ENCODE results near the gene MFAP3L.
"Not testable (repeated sequence)": the region's sequence is repeated elsewhere in the genome, so short reads cannot be mapped to it uniquely, and the experiment has no call there.

The MFAP3L gene

DNA sequence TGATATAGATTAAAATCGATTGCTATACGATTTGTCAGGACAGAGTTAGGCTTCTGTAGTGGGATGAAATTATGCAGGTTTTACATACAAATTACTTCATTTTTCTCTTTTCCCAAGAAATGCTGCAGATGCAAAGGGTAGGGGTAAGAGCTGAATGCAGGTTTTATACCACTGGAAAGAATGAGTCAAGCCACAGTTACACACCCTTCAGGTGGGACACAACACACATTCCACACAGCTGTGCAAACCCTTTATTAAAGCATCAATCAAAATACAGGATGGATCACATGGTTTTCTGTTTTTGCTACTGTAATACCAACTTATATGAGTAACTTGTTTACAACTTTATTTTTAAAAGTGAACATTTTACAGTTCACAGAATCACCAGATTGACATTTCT, 39.8 kb downstream of the MFAP3L start:
- DNase-seq = no peak

DNA sequence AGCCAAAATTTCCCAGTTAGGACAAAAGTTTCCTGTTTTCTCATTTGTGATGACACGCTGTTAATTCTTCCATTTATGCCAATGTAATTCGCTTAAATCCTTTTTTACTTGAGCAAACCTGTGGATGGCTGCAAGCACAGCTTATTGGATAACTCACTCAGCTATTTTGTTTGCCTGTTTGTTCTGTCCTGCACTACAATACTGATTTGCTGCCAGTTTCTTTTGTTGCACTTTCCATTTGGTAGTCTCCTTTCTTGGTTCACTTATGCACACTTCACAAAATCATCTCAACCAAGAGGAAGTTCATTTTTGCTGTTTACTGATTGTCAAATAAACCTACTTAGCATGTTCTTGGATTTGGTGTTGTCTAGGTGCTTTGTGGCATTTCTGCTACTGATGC, 40.3 kb downstream of the MFAP3L start:
- DNase-seq = no peak

DNA sequence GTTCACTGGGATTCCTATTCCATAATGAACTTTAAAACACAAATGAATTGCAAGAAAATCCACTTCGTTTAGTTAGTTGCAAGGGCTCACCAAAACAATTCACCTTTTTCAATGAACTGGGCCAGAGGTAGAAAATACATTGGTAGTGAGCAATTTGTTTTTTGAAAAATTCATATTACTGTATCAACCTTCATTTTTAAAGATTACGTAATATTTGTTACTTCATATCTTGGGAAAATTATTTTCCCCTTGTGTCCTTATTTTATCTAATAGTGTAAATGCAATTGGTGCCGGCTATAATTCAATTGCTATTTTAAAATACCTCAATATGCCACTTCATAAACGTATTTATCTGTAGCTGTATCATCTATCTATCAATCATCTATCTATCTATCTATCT, 41.5 kb downstream of the MFAP3L start:
- DNase-seq = no peak

DNA sequence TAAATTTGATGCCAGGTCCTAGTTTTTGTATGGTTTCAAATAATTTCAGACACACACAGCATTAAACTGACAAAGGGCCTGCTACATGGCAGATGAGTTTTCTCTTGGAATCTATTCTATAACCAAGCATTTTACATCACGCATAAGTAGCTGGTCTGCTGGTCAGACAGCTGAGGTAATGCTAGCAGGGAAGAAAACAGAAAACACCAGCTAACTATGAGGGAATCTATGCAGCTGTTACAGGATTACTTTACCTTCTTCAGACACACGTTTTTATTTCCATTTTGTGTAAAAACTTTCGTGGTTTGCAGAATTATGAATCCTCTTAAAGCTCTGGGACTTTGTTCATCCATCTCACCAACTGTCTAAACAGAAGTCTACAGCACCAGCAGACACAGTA, 42.0 kb downstream of the MFAP3L start:
- no peak for DNase-seq

DNA sequence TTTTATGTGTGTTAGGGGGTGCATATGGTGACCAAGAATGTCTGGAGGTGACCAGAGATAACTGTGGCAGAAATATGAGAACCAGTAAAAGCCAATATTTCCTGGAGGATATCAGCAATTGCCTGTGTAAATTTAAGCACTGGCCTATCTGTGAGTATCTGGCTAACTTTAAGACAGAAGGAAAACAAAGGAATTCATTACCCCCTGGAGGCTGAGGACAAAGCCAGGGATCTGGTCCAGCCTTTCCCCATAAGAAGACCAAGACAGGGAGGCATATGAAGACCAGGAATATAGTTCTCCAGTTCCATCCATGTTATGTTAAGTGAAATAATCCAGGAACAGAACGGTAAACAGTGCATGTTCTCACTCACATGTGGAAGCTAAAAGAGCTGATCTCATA, 49.2 kb downstream of the MFAP3L start:
- DNase-seq = no peak

DNA sequence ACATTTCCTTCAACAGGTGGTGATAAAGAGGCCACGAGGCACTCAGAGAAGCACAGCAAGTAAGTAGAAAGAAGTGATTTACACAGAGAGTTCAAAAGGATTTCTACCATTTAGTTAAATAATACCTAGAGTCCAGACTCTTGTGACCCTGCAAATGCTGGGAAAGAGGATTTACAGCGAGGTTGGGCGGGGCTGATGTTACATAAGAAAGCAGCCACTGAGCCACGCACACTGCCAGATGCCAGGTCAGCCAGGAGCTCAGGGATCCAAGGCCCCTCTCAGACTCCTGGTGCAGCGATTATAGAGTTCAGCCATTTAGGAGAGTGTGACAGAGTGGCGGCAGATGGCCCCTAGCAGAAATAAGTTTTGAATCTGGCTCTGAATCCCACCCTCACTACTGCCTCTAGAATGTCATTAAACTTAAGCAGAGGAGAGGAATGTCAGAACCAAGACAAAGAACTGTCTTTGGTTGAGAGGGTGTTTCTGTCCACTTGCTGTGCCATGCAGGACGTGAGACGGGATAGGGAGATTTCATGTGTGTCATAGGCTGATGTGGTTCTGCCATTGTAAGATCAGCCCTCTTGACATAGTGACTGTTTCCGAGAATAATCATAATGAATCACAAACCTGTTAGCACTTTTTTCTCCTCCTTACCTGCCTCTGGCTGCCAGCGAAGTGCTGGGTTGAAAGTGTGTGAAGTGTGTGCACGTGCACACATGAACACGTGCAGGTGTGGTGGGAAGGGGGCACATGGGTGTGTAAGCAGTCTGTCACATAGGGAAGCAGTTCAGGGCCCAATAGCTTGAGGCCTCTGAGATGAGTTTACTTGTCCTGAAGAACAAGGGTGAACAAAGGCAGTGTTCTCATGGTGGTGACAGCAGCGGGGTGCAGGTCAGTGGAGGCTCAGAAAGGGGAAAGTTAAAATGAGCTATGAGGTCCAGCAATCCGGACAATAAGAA, 50.1 kb downstream of the MFAP3L start:
- DNase-seq = no peak

DNA sequence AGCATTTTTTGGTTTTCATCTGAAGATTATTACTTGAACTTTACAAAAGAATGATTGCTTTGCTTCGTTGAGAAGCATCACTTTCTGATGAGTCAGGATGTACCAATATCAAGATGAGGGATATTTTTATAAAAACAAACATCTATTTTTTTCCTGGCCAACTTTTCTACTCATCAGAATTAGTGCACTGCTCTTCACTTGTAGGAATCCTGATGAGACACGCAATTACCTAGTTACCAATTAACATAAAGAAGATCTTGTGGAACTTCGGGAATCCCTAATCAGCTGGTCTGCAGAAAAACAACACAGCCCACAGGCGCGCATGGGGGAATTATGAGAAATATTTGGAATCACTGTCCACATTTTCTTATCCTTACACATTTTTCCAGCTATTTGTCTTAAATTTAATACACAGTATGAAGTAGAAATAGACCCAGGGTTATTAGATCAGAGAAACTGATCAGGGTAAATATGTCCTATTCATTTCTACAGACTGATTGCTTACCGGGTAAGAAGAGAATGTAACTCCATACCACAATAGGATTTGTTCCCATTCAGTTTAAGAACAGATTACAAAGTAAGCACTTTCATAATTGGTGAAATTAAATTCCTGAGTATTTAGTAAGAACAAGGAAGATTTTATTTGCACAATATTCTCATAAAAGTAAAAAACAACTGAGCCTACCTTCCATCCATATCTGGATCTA, 50.9 kb downstream of the MFAP3L start:
- DNase-seq = no peak

DNA sequence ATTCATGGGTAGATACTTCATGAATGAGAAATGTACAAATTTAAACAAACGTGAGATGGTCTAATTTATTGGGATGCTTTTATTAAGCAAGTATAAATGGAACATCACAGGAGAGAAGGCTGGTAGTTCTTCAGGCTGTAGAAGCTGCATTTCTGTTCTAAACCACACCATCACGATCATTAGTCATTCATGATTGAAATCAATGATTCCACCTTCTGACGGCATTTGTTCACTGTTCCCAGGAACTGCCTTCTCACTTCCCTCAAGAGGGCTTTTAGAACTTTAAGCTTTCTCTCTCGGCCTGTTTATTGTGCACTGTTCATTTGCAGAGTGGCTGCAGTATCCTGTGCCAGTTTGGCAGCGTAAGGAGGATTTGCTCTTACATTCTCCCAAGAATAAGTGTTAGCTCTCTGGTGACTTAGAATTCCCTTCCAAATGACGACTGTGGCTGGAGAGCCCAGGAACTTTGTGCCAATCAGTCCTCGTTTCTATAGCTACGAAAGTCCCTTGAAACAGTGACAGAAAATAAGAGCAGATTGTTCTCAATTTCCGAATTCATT, 54.7 kb downstream of the MFAP3L start:
- DNase-seq = no peak

DNA sequence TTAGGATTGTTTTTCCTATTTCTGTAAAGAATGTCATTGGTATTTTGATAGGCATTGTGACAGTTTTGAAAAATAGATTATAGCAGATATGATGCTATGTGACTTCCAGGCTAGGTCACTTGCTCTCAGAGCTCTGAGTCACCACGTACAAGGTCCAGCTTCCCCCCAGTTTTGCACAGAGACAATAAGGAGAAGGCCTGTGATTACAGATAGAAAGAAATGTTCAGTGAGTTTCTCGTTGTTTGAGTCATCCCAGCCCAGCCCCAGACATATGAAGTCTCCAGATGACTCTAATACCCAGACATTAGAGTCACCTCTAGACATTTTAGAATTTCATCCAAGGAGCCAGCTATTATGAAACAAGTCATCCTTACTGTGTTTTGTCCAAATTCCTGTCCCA, 57.2 kb downstream of the MFAP3L start:
- DNase-seq = no peak

DNA sequence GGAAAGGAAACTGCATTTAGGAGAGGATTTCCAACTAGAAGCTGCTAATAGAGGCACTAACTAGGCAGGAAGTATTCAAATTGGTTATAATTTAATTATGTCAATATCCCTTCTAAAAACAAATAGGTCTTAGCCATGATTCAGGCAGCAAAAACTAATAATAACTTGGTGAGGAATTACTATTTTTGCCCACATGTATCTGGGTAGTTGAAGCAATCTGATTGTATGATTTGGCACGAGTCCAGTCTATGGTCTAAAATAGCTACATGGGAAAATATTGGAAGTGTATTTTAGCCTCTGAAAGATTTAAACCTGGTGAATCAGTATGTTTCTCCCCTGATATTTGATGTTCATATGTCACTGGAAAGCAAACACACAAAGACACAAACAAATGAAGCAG, 62.2 kb downstream of the MFAP3L start:
- DNase-seq = no peak

DNA sequence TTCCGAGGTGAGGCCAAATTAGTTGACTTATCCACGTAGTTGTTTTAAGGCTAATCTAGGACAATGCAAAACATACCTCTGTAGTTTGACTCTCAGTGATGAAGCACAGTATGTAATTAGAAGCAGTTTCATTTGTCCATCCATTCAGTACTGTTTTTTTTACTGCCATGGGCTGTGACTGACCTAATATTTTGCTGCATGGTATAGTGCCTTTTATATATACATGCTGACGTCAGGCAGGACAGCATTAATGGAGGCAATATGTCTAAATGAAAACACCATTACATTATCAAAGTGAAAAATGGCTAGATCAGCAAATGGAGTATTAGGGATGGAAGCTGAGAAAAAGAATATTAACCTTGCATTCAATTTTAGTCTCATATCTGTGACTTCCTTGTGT, 66.9 kb downstream of the MFAP3L start:
- DNase-seq = no peak

DNA sequence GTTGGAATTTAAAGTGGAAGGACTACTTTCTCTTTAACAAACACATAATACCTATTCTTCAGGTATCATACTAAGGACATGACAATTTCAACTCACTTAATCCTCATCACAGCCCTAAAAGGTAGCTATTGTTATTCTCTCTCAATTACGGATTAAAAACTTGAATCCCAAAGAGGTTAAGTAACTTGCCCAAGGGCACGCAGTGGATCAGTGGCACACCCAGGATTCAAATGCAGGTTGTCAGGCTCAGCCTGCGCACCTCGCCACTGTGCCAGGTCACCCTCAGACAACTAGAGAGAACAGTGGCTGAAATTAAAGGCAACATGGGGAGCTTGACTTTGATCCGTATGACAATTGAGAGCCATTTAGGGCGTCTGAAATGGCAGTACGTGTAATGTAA, 67.6 kb downstream of the MFAP3L start:
- no peak for DNase-seq

DNA sequence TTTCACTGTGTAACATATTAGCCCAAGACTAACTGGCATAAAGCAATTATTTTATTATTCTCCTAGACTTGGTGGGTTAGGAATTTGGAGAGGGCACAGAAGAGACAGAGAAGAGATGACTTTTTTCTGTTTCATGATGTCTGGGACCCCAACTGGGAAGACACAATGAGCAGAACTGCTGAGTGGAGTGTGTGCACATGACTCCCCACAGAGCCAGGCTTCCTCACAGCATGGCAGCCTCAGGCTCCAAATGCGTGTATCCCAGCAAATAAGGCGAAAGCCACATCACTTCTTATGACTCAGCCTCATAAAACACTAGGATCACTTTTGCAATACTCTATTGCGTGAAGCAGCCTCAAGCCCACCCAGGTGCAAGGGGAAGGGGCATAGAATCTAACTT, 68.4 kb downstream of the MFAP3L start:
- no peak for DNase-seq

DNA sequence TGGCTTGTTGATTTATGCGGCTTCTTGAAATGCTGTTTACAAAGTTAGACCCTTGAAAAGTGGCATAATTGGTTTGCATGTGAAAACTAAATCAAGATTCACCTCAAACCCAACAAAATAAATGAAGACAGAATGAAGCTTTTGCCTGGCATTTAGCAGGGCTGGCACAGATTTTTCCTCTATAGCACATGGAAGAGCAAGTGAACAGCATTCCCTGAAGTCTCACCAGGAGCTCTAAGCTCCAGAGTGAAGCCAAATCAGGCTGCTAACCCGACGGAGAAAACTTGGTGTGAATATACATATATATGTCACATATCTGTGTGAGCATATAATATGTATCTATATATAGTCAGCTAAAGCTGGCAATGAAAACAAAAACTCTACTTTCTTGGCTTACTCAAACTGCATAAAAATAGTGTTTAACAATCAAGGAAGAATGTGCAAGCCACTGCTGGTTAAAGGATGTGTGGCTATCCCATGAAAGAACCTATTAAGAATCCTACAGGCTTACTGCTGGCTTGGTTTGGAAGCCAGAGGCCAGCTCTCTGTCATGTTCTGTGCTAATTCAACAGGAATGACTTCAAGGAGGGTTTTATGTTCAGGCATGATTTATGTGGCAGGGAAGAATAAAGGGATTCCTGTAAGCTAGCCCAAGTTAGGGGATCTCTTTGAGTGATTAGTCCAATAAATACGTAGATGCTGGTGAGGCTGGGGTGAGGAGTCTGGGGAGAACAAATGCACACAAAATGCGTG, 69.9 kb downstream of the MFAP3L start:
- no peak for DNase-seq

DNA sequence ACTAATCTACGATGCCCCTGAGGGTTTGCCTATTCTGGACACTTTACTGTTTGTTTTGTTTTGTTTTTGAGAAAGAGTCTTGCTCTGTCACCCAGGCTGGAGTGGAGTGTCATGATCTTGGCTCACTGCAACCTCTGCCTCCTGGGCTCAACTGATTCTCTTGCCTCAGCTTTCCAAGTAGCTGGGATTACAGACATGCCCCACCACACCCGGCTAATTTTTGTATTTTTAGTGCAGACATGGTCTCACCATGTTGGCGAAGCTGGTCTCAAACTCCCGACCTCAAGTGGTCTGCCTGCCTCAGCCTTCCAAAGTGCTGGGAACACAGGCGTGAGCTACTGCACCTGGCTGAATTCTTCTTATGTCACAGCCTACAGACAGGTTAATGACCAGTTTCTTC, 70.7 kb downstream of the MFAP3L start:
- DNase-seq = no peak

DNA sequence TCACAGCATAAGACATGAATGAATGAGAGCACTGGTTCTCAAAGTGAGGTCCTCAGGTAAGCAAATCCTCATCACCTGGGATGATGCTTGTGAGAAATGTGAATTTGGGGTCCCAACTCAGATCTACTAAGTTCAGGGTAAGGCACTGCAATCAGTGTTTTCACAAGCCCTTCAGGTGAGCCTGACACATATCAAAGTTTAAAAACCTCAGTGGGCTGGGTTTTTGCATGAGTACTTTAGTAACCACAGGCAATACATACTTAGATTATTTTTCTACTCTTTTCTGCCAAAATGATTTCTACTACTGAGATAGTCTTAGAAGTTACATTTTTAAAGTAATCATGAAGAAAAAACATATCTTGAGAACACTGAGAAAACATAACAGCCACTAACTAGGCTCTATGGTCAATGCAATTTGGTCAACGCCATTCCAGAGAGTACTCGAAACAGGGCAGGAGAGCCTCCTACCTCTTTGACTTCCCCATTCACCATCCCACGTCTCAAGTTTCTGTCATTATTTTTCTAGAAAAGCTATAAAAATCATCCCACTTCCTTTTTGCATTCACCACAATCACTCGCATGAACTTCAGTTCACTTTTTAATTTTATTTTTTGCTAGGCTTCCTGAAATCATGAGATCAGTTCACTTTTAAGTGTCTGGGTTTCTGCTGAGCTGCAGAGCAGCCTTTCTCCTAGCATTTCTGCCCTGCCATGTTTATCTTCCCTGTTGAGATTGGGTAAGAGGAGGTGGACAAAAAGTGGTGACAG, 73.8 kb downstream of the MFAP3L start:
- no peak for DNase-seq

DNA sequence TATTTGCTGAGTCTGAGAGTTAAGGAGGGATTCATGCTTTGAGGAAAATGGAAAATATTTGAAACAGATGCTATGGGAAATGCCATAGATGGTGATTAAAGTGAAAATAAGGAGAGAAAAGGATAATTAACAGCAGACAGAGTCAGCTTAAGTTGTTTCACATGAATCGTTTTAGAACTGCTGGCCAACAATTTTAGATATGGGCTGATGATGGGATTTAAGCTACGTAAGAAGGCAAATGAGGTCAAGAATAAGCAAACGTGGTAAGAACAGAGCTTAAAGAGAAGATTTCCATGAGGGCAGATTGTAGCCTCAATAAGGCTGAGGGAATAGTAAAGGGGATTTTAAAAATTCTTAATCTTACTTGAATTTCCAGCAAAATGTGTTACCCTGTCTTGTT, 77.9 kb downstream of the MFAP3L start:
- no peak for DNase-seq

DNA sequence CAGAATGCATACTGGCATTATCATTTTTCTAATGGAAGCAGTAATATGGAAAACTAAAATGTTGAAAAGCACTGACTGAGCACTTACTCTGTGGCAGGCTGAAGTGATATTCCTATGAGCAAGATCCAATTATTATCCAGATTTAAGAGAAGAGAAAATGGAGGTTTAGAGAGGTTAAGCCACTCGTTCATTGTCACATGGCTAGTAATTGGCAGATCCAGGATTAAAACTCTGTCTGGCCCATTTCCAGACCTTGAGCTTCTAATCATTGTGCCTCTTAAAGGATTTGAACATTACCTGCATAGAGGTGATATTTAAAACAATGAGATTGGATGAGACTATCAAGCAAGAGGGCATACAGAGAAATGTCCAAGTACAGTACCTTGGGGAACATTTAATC, 80.6 kb downstream of the MFAP3L start:
- no peak for DNase-seq

DNA sequence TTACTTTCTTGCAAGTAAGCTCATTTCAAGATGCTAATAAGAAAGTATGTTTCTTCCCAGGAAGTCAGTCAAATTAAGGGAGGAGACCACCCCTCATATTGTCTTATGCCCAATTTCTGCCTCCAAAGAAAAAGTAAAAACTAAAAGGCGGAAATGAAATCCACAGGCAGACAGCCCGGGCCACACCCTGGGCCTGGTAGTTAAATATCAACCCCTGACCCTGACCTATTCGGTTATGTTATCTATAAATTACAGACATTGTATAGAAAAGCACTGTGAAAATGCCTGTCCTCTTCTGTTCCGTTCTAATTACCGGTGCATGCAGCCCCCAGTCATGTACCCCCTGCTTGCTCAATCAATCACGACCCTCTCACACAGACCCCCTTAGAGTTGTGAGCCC, 82.6 kb downstream of the MFAP3L start:
- not testable (repeated sequence) for DNase-seq

DNA sequence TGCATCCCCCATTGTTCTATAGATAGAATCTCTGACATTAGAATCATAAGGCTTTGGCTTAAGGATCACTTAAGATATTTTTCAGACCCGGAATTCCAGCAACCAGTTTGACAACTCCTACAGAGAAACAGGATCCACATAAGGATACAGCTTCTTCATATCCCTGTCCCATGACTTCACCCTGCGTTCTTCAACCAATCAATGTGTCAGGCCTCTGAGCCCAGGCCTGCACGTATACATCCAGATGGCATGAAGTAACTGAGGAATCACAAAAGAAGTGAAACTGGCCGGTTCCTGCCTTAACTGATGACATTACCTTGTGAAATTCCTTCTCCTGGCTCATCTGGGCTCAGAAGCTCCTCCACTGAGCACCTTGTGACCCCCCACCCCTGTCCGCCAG, 85.1 kb downstream of the MFAP3L start:
- no peak for DNase-seq

DNA sequence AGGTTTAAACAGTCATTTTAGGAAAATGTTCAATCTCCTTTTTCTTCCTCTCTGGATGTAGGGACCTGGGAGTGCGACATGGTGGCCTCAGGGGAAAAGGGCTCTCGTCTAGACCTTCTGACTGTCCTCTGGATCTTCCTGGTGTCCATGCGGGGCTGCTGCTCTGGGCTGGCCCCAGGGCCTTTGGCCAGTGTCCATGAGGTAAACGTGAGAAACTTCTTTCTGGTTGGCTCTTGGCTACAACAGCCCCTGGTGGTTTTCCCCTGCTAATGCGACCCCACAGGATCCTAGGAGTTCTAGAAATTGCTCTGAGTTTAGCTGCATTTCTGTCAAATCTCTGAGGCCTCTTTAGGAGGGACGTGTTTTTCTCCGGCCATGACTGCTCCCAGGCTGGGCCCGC, 85.7 kb downstream of the MFAP3L start:
- DNase-seq = no peak
